ENCODE measurements around the gene GPR68.
"Not testable (repeated sequence)": the region's sequence is repeated elsewhere in the genome, so short reads cannot be mapped to it uniquely, and the experiment has no call there.

The GPR68 gene

GRCh38 chr14:91228112-91229004 is 16.1 kb downstream of the GPR68 start:
- DNase-seq, result peak; percentile 56

DNA sequence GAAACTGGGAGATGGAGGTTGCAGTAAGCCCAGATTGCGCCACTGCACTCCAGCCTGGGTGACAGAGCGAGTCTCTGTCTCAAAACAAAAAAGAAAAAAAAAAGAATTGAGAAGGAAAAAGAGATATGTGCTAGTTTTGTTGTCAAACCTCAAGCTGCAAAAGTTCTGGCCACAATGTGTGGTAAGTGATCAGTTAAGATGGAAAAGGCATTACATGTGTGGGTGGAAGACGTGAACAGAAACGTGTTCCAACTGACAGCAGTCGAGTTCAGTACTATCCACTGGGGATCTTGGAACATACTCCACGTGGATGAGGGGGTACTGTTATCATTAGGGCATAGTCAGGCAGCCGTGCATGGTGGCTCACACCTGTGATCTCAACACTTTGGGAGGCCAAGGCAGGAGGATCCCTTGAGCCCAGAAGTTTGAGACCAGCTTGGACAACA is 17.3 kb downstream of the GPR68 start:
- DNase-seq, result no peak

- not testable (repeated sequence) for DNase-seq
Observed at GRCh38 chr14:91226360-91226759, 18.1 kb downstream of the GPR68 start.

DNA sequence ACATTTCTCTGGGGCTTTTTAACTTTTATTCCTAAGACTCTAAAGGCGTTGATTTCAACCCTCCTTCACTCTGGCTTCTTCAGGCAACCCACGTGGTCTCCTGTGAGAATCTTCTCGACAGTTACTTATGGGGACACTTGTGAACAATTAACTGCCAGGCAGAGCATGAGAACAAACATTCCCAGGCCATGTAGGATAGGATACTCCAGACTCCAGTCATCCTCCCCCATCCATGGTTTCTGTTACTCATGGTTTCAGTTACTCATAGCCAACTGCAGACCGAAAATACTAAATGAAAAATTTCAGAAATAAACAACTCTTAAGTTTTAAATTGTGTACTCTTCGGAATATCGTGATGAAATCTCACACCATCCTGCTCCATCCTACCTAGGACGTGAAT is 19.5 kb downstream of the GPR68 start:
- DNase-seq, result no peak

- DNase-seq, result no peak
Observed at GRCh38 chr14:91223028-91223783, 21.3 kb downstream of the GPR68 start.

- no peak for DNase-seq
Observed at GRCh38 chr14:91221270-91221669, 23.2 kb downstream of the GPR68 start.

- DNase-seq, result no peak
Observed at GRCh38 chr14:91220581-91221000, 23.9 kb downstream of the GPR68 start.

DNA sequence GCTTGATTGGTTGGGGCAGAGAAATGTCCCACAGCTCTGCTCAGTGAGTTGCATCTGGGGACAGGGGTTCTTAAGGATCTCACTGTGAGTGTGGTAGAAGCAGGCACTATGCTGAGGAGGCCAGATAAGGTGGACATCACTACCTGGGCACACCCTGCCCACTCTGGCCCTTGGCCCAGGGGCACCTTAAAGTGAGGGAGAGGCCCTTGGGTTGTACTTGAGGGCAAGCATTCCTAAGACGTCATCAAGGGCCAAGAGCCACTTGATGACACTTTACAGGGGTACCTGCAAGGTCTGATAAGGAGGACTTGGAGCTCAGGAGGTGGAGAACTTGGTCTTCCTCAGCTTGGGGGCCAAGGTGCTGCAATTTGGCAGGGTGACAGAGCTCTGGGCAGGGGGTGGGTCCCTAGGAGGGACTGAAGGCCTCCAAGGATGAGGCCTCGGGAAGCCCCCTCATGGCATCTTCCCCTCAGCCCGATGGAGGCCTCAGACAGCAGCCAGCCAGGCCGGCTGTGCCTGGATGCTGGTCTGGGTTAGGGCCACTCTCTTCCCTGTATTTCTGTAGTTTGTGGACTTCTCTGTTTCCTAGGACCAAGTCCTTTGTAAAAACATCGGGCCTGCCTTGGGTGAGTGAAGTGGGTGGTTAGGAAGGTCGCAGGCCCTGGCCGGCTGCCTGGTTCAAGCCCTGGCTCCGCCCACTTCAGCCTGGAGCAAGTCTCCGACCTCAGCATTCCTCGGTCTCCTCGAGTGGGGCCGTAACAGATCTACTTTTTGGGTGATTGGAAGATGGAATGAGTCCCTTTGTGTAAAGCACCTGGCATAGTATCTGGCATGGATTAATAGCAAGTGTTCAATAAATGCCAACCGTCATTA is 24.8 kb downstream of the GPR68 start:
- no peak for DNase-seq

- no peak for DNase-seq
Observed at GRCh38 chr14:91218014-91218413, 26.5 kb downstream of the GPR68 start.

DNA sequence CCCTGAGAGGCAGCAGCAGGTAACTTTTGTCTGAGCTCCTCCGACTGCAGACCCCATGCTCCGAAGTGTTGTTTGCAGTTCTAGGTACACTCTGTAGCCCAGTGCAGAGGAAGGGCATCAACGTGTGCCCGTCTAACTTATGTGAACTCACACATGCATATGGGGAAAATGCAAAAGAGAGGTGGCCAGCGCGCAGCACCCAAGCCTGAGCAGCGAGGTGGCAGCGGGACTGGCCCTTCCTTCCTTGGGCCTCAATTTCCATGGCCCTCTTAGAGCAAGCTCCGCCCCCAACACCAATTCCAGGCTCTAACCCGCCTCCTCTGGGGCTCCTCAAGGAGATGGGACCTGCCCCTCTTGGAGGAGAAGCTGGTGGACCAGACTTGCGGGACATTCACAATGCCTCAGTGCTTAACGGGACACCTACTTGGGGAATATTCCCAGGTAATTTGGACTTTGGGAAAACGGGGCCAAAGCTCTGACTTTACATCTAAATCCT is 27.7 kb downstream of the GPR68 start:
- DNase-seq, result no peak

DNA sequence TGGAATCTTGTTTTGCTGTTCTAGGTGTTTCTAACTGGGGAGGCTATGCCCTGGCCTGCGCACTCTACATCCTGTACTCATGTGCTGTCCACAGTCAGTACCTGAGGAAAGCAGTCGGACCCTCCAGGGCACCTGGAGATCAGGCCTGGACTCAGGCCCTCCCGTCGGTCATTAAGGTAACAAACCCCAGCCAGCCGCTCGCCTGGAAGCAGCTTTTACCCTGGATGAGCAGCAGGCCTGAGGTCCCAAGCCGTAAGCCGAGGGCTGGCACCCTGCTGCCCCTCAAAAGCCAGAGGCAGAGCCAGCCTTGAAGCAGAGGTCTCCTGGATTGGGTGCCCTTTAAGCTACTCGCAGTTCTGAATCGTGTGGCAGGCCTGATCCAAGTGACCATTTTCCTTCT is 29.1 kb downstream of the GPR68 start:
- no peak for DNase-seq

DNA sequence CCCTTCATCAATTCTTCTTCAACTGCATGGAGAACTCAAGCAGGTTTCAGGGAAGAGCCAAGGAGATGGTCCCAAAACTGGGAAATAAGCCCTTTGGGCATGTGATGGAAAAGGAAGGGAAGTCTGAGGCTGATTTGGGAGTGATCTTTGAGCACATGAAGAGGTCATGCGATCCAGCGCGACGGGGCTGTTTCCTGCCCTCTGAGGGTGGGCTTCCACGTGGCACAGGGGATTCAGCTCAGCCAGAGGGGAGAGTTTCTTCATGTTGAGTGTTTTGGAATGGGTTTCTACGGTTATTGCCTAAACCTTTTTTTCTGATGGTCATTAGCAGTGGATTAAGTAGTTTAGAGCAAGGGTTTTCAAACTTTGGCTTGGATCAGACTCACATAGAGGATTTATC is 30.2 kb downstream of the GPR68 start:
- no peak for DNase-seq

GRCh38 chr14:91211017-91211416 is 33.5 kb downstream of the GPR68 start:
- DNase-seq, result no peak

DNA sequence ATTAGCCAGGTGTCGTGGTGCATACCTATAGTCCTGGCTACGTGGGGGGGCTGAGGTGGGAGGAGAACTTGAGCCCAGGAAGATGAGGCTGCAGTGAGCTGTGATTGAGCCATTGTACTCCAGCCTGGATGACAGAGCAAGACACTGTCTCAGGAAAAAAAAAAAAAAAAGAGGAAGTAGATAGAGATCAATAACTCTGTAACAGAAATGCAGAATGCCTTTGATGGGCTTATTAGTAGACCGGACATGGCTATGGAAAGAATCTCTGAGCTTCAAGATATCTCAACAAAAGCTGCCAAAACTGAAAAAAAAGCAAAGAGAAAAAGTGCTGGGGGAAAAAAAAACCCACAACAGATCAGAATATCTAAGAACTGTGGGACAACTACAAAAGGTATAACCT is 37.5 kb downstream of the GPR68 start:
- DNase-seq, result no peak

DNA sequence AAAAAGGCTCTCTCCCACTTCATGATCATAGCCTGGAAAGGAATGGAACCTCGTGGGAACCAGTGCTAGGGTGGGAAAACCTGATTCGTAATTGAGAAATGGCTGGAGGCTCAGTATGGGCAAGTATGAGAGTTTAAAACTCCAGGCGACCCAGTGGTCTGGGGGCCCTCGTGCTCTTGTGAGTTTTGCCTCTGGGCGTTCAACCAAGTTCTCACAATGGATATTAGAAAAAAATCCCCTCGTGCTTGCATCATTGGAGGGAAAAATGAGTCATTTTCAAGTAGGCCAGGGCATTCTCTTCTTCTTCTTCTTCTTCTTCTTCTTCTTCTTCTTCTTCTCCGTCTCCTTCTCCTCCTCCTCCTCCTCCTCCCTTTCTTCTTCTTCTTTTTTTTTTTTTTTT is 39.0 kb downstream of the GPR68 start:
- no peak for DNase-seq

DNA sequence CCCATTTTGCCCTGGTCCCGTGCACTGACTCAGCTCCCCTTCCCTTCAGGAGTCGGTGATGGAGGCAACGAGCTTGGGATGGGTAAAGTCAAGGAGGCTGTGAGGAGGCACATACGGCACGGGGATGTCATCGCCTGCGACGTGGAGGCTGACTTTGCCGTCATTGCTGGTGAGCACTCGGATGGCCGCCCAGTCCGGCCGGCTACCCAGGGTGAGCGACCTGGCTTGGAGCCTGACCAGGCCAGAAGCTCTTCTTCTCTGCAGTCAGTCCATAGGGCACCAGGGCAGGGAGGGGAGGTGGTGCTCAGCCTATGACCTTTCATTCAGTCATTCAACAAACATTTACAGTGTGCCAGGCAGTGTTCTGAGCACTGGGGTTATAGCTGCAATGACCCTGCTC is 39.8 kb downstream of the GPR68 start:
- DNase-seq, result no peak

- no peak for DNase-seq
Observed at GRCh38 chr14:91202234-91202974, 42.1 kb downstream of the GPR68 start.

DNA sequence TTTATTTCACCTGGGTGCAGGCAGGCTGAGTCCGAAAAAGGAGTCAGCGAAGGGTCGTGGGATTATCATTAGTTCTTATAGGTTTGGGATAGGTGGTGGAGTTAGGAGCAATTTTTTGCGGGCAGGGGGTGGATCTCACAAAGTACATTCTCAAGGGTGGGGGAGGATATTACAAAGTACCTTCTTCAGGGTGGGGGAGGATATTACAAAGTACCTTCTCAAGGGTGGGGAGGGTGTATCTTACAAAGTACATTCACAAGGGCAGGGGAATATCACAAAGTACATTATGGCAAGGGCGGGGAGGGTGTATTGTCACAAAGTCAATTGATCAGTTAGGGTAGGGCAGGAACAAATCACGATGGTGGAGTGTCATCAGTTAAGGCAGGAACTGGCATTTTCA is 43.7 kb downstream of the GPR68 start:
- not testable (repeated sequence) for DNase-seq

GRCh38 chr14:91197631-91198030 is 46.9 kb downstream of the GPR68 start:
- no peak for DNase-seq

- no peak for DNase-seq
Observed at GRCh38 chr14:91195881-91196280, 48.6 kb downstream of the GPR68 start.

DNA sequence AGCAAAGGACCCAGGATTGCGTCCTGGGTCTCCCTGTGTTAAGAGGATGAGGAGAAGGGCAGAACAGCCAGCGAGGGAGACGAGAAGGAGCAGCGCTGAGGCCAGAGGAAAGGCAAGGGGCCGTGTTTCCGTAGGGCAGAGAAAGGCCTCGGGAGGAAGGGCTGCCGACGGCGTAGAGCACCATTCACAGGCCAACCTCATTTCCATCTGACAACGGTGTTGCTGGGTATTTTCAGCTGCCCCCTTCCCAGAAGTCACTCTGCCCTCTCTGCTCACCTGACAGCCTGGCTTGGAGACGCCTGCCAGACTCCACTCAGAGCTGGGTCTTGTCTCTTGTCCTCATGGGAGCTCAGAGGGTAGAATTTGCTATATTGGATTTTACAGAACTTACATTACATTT is 51.4 kb downstream of the GPR68 start:
- DNase-seq, result no peak

DNA sequence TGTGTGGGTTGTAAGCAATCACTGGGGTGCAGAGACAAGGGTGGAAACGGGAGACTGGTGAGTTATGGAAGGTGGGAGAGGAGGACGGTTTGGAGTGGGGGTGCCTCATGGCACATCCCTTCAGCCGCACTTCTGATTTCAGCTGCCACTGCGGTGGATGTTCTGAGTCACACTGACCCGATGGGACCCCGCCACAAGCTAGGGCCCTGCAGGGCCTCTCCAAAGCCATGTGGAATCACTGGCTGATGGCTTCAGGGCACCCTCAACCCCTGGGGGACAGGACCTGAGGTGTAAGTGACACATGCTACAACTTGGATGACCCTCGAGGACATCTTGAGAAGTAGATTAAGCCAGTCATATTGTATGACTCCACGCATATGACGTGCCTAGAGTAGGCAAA is 53.7 kb downstream of the GPR68 start:
- no peak for DNase-seq
